Measurements from ENCODE around the gene NDFIP1.

- TF ChIP-seq POLR2A (IDR thresholded peaks at IDR 0.05) (no peak), CTCF (IDR thresholded peaks at IDR 0.05 in 4 of 5, conservative IDR thresholded peaks at IDR 0.05 in 1 of 5) (no peak)
These were observed 28.3 kb upstream of the NDFIP1 start for GRCh38 chr5:142080248-142080647.
